Dedifferentiated amniotic fluid mesenchymal stem cell (primary cell): ENCODE results near the gene TAX1BP1.

ENCODE experiments used
- DNase-seq: peaks from one replicate; pipeline ENCODE4 v3.0.0-alpha.2; 2016; ENCODE audit errors: extremely low spot score

TAX1BP1 gene

DNA sequence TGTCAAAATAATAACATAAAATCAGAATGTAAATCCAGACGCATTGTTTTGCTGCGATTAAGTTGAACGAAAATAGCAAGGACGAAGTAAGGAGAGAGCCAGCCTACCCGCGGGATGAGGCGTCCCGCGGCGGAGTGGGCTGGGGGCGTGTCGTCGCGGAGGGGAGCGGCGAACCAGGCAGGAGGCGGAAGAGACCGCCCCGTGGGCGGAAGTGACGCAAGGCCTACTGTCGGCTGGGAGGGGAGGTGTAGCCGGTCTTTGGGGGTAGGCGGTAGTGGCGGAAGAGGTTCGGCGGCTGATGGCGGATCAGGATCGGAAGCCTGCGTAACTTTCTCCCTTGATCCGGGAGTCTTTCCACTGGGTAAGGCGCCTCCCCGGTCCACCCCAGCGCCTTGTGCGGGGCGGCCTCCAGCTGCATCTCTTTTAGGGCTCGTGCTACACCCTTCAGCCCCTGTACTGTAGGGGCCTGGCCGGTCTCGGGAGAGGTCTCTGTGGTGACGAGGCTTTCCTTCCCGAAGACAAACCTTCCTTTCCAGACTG, at the start of gene TAX1BP1:
TSS of gene TAX1BP1 (plus strand) at position 254 of the 540 bp plus-strand sequence. CDS start 8,363 bp downstream, outside the sequence.
- DNase-seq = peak; percentile 95

DNA sequence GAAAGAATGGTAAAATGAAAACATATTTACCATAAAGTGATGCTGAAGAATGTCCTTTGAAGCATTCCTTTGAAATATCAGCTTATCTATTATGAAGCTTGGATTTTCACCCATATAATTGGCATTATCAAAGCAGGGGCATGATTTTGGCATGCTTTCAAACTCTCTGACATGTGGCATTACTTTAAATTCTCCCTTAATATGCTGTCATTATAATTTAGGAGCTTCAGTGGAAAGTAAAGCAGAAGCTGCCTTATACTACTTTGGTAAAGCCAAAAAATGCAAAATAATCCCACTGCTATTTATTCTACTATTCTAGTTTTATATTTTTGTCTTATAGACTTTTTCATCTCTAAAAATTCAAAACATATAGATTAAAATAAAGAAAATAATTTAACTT, 49.3 kb upstream of the TAX1BP1 start:
- no peak for DNase-seq

DNA sequence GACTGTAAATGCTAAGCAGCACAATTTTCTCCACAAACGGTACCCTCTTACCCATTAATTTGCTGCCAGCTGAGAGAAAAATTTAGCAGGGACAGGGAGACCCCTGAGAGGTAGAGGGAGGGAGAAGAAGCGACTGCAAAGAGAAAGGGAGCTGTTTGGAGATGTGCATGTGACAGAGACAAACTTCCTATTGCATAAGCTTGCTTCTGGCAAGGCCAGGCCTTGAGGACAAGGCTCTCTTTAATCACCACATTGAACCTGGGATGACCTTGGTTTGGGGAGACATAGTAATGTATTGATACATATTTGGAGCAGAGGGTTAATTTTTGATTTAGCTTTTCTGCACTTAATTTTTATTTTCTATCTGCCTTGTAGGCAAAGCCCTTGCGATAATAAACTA, 46.2 kb upstream of the TAX1BP1 start:
- DNase-seq = no peak

DNA sequence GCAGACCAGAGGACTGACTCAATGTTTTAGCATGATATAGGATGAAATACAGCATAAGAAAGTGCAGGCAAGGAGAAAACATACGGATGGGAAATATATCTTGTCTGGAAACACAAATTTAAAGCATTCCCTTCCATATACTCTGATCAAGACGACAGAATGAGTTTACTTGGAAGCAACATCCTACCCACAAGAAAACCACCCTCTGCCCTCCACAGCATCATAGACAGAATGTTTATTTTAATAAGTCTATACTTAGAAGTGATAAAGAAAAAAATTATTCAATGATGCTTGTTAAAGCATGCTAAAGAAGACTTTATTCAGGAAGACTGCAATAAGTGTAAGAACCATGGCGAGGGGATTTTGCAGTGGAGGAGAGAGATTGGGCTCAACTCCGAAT, 44.9 kb upstream of the TAX1BP1 start:
- DNase-seq = no peak

DNA sequence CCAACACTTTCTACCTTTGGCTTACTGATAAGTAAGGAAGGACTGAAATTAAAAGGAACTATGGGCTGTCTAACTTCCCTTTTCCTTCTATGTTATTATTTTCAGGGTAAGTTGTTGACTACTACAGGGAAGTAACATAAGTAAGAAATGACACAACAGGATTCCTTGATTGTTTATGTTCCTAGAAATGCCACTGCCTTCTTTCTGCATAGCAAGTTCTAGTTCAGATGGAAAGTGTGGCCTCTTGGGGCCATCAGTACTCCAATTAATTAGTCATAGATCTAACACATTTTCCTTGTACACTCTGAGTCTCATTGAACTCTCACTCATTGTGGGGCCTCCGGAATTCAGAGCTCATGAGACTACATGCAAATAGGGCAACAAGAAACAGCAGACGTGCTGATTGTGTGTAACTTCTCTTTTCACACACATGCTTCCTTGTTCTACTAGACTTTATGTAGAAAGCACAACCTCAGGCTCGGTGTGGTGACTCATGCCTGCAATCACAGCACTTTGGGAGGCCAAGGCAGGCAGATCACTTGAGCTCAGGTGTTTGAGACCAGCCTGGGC, 42.0 kb upstream of the TAX1BP1 start:
- no peak for DNase-seq

DNA sequence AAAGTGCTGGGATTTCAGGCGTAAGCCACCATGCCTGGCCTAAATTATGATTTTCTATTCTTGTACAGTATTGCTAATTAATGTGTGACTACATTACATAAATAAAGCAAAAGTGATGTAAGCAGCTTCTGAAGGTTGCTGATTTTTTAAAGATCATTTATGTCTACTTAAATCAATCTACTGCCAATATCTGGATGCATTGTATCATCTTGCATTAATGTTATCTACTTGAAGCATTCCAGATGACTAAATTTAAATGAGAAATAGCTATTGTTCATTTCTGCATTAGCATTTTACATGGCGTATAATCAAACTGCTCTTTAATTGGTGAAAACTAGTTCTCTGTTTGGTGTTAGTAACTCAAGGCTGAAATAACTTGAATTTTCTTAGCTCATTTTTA, 40.2 kb upstream of the TAX1BP1 start:
- DNase-seq = no peak

DNA sequence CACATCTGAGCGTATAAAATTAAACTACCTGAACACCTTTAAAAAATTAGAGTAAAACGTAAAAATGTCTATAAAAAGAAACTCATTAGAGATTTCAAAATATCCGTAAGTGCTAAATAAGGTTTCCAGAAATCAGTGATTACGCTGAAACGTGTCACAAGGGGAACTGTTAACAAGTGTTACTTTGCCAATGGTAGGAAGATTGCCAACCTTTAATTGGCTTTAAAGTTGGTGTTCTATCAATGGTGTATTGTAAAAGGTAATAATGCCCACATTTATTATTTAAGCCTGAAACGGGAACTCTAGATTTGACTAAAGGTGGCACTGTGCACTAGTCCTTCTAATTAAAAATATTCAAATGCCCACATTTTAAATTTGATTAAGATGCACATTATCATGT, 39.5 kb upstream of the TAX1BP1 start:
- DNase-seq = no peak

DNA sequence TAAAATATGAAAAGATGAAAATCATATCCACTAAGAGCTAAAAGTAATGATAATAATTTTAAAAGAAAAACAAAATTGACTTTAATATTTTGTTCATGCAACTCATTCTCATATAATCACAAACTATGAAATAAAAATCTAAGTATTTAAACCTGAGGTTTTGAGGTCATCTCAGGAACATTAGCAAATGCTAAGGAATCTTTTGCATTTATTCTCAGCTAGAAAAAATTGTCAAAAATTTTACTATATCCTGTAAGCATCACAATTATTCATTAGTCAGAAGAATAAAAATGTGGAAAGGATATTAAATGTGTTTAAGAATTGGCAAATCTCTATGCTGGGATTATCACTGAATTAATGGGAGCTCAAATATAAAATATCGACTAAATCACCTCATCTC, 36.8 kb upstream of the TAX1BP1 start:
- DNase-seq = no peak

DNA sequence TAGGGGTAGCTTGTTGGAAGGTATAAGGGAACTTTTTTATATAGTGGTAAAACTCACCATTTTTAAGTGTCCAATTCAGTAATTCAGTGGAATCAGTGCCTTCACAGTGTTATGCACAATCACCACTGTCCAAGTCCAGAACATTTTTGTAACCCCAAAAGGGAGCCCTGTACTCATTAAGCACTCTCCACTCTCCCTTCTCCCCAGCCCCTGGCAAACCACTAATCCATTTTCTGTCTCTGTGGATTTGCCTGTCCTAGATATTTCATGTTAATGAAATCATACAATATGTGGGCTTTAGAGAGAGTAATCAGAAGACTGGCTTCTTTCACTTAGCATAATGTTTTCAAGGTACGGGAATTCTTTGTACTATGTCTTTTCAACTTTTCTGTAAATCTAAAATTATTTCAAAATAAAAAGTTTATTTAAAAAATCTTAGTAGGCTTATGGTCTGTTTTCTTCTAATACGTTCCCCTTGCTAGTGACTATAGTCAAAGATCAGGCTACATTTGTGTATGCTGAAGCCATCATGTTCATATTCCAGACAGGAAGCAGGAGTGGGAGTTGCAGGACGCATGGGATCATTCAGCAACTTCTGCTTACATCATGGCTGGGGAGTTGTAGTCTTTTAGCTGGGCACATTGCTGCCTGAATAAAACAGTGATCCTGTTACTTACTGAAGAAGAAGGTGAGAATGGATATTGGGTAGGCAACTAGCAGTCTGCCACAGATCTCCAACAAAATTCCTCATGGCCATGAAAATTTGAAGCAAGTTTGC, 35.4 kb upstream of the TAX1BP1 start:
- no peak for DNase-seq

DNA sequence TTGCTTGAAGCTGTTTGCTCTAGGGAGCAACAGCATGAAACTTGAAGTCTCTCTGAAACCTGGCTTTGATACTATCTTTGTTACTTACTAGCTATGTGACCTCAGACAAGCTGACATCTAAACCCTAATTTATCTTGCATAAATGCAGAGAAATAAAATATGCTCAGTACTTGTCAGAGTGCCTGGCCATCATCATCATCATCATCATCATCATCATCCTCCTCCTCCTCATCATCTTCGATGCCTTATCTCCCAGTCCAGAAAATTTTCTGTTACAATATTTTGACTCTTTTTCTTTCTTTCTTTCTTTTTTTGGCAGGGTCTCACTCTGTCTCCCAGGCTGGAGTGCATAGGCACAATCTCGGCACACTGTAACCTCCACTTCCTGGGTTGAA, 34.8 kb upstream of the TAX1BP1 start:
- DNase-seq = no peak

DNA sequence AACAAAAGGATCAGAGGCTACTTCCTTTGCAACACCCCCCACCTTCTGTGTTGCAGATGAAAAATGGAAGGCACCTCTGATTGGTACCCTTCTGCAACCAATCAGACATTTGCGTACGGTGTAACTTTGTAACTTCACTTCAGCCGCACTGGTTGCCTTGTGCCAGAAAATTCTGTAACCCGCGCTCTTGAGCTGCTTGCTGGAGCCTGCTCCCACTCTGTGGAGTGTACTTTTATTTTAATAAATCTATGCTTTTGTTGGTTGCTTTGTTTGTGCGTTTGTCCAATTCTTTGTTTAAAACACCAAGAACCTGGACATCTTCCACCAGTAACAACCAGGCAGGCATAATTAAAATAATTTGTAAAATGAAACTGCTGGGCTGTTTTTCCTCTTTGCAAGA, 31.5 kb upstream of the TAX1BP1 start:
- DNase-seq = no peak

DNA sequence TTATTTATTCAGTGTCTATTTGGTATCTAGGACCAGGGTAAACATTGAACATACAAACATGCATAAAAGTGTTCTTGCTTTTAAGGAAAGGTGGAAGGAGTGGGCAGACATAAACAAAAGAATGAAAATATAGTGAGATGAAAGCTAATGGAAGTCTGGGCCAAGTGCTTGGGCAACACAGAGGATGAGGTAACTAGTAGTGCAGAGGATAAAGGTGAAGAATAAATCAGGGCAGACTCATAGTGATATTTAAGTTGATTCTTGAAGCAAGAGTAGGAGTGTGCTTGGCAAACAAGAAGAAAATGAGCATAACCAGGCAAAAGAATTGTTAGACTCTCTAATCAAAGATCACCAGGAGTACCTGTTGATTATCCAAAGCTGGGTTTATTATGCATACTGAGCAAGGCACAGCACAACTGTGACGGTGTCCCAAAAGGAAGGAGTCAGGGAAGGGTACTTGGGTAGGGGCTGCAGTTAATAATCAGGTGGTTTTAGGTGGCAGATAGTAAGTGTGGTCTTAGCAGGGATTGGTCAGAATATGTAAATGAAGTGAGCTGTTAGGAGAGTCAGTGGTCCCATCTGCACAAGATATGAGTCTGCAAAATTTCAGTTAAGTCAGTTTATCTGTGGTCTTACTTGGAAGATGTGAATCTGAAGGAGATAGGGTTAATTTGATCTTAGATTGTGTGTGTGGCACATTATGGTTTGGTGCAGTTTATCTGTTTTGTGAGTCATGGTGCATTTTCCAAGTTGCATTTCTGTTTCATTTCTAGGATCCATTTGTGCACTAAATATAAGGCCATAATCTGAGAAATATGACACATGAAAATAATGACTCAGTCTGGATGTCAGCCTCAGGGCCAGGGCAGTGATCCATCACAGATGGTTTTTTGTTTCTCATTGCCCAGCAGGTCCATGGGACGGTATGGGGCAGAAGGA, 30.6 kb upstream of the TAX1BP1 start:
- DNase-seq = peak; percentile 73

DNA sequence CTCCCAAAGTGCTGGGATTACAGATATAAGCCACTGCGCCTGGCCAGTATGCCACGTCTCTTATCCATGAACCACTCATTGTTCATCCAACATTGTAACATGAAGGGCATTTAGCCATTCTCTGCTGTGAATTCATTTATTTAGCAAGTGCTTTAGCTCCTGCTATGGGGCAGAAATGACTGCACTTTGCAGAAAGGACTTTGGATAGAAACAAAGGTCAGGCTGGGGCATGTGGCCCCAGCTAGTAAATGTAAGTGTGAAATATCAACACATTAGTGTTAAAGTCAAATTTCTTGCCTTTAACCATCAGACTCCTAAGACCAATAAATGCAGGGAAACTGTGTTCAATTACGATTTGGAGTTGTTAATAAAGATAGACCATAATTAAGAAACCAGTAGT, 27.7 kb upstream of the TAX1BP1 start:
- no peak for DNase-seq

DNA sequence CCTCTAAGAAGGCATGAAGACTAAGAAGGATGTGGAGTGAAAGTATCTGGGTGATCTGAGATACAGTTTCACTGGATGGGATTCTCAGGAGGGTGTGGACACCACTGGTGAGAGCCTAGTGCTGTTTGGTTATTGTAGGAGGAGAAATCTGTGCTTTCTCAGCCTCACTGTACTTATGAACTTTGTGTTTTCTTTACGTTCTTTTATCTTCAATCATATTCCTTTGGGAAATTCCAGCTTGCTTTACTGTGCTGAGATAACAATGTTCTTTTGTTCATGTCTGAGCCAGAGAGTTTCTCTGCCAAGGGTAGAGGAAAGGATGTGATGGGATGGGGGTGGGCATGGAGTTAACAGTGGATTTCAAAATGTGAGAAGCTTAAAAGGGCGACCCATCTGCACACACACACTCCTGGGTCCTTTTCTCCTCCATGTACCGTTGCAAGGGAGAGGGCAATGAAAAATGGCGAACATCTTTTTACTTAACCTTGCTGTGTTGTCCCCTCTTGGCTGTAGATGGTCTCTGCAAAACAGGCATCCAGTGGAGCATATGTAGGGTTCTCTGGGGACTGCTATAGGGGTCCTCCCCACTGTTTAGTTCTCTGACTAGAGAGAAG, 25.0 kb upstream of the TAX1BP1 start:
- DNase-seq = no peak

DNA sequence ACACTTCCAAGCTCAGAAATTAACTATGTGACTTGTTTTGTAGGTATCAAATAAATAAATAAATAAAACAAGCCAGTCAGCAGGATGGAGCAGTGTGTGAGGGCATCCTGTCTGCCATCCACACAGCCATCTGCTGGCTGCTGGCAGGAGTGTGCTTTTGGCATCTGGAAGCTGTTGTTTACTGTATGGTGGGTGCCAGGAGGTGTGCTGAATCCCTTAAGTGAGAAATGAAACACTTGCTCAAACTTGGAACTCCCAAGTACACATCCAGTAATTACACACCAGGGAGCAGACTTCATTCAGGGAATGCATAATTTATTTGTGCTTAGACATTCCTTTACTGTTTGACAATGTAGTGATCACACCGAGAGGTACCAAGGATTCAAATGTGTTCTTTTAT, 16.9 kb upstream of the TAX1BP1 start:
- DNase-seq = no peak

DNA sequence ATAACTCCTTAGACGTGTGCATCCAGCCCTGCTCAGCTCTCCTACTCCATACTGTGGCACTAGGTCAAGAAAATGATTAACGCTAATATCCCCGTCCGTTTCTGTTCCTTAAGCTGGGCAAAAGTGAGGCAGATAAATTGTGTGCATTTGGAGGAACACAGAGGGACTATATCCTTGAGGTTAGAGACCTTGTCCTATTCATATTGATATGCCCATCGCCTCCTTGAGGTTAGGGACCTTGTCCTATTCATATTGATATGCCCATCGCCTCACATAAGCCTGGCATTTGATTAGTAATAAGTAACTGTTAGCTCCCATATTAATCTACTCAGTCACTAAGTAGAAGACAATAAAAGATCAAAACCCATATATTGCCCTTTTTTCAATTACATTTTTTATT, 12.9 kb upstream of the TAX1BP1 start:
- no peak for DNase-seq

DNA sequence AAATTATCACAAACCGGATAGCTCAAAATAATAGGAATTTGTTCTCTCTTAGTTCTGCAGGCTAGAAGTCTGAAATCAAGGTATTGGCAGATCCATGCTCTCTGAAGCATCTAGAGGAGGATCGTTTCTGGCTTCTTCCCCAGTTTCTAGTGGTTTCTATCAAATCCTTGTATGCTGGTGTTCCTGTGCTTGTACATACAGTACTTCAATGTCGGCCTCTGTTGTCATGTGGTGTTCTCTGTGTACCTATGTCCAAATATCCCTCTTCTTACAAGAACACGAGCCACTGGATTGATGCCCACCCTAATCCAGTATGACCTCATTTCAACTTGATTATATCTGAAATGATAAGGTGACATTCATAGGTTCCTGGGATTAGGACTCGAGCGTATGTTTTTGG, 9.8 kb upstream of the TAX1BP1 start:
- no peak for DNase-seq

DNA sequence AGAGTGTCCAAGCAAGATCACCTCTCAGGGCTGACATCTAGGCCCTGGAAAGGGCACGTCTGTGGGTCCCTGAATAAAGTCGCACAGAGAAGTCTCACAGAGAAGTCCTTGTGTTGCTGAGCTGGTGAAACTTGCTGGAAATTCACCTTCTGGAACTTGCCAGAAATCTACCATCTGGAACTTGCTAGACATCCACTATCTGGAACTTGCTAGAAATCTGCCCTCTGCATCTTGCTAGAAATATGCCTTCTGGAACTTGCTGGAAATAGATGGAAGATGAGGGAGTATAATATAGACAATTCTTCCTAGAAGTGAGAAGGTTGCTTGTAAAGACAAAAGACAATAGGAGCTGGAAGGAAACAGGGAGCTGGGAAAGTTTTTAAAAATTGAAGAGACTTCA, 5.4 kb upstream of the TAX1BP1 start:
- no peak for DNase-seq

DNA sequence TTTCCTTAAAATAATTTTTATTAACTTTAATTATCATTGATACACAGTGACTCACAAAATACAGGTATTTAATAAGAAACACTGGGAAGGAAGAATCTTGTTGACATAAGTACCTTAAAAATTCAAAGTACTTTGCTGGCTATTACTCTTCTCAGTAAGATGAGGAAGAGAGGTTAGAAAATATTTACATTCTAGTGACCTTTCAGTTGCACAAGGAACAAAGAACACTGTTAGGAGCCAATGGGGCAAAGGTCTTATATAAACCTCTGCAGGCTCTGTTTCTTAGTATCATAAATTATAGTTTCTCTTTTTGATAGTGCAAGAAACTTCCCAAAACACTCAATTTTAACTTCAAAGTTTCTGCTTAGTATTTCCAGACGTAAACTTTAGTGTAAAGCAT, 4.8 kb upstream of the TAX1BP1 start:
- no peak for DNase-seq

DNA sequence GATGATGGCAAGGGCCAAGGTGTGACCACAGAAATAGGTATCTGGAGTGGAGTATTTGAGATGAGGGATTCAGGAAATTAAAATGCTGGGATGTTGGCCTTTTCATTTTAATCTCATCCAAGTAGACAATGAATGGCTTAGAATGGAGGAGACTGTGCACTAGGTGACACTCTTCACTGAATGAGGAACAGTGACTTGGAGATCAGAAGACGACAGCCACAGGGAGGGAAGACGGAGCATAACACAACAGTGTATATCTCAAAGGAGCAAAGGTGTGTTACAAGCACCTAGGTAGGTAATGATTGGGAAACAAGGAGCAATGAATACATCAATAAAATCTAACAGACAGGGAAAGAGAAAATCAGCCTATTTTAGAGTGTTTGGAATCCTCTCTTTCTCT, 4.1 kb upstream of the TAX1BP1 start:
- DNase-seq = no peak

DNA sequence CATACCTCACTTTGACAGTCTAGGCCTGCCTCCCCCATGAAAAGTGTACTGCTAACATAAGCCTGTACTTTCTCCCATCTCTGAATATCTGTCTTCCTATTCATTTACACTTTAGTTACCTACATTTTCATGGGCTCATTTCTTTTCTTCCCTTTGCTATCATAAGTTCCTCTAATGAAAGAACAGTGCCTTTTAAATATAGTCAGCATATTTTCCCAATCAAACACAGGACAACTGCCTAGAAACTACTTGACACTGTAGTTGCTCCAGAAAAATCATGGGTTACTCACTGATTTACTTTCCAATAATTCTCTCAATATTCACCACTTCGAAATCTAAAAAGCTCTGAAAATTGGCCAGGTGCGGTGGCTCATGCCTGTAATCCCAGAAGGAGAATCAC, 2.8 kb upstream of the TAX1BP1 start:
- no peak for DNase-seq

DNA sequence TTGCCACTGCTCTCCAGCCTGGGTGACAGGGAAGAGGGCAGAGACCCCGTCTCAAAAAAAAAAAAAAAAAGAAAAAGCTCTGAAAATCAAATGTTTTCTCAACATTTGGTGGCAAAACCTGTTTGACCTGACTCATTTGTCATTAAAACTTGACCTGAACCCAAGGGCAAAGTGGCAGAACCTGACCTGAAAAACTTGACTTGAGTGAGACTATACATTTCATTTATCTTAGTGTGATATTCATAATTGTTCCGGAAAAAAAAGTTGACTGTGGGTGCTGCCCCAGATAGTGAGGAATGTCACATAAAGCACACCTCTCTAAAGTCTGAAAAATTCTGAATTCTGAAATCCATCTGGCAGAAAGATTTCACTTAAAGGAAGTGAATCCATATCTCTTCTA, 2.3 kb upstream of the TAX1BP1 start:
- no peak for DNase-seq
